T-cell (primary cell): ENCODE data around the gene ETFBKMT. TPM values are rescaled to one million over a fixed set of nuclear protein-coding genes. Genes with fewer than 3 reads are reported as not detected.
A peak's percentile ranks its signal among the peaks of the same experiment; 100 is the strongest.

Experiments used
- ATAC-seq, 4 experiments: fragments of 200-7000 bp in 3 of 4; fragments of 150-1000 bp in 1 of 4; cut with Tn5 transposase; replicated peaks in 1 of 4; 1 replicate in 3 of 4; 2 replicates in 1 of 4; pipeline ENCODE4 v1.10.0; 2021; ENCODE audit warnings: moderate library complexity in 3 of 4, mild to moderate bottlenecking in 2 of 4, moderate number of reproducible peaks in 1 of 4
- CTCF ChIA-PET, 2 donors: fragments of 300-600 bp; sonication (Branson Sonifier 250); formaldehyde crosslinking; loops; one replicate each; lab custom pipeline; 2022; ENCODE audit warnings: antibody characterized with exemption in 2 of 2; lab: Charles Lee
- POLR2A ChIA-PET, 2 donors: fragments of 300-600 bp; sonication (Branson Sonifier 250); formaldehyde crosslinking; loops; one replicate each; lab custom pipeline; 2022; ENCODE audit warnings: antibody characterized with exemption in 2 of 2; lab: Charles Lee
- DNase-seq, 35 experiments: peaks; one replicate each; pipeline versions ENCODE4 v3.0.0 to v3.0.0-alpha.2; 2013 to 2023
- H3K27ac ChIP-seq: one replicate; pipeline ENCODE4 v1.5.1; 2013; ENCODE audit warnings: low read length
- H3K27me3 ChIP-seq, 2 experiments: replicated peaks in 1 of 2; 1 replicate in 1 of 2; 2 replicates in 1 of 2; pipeline versions ENCODE4 v1.6.1 to v1.7.0; 2013; ENCODE audit warnings: low read length in 1 of 2, mixed read lengths in 1 of 2; ENCODE audit not compliant: control insufficient read depth in 2 of 2, insufficient read depth in 2 of 2; ENCODE audit errors: extremely low read depth in 1 of 2
- H3K36me3 ChIP-seq, 2 donors: 1 replicate in 1 of 2; 2 replicates in 1 of 2; pipeline versions ENCODE4 v1.6.1 to v1.7.0; 2013; ENCODE audit warnings: low read length in 1 of 2; ENCODE audit not compliant: control insufficient read depth in 2 of 2, insufficient read depth in 1 of 2; ENCODE audit errors: extremely low read depth in 1 of 2
- H3K4me1 ChIP-seq, 2 experiments: 1 replicate in 1 of 2; 2 replicates in 1 of 2; pipeline versions ENCODE4 v1.6.1 to v1.7.0; 2013; ENCODE audit warnings: low read length in 2 of 2, mixed read lengths in 1 of 2; ENCODE audit not compliant: insufficient read depth in 2 of 2, control insufficient read depth in 1 of 2; ENCODE audit errors: extremely low read depth in 1 of 2
- H3K4me3 ChIP-seq, 2 donors: 1 replicate in 1 of 2; 2 replicates in 1 of 2; pipeline versions ENCODE4 v1.5.1 to v1.7.0; 2013; ENCODE audit warnings: mild to moderate bottlenecking in 2 of 2, low read length in 1 of 2, moderate library complexity in 1 of 2; ENCODE audit not compliant: control insufficient read depth in 1 of 2; ENCODE audit errors: extremely low read depth in 1 of 2
- H3K9me3 ChIP-seq: 2 replicates; pipeline ENCODE4 v1.7.0; 2013
- H3K27ac Mint-ChIP-seq, 2 donors: one replicate each; pipeline ENCODE4 v1.8.0; 2020 to 2021; ENCODE audit warnings: mild to moderate bottlenecking in 2 of 2, mixed read lengths in 2 of 2
- H3K27me3 Mint-ChIP-seq, 2 donors: one replicate each; pipeline ENCODE4 v1.8.0; 2021 to 2022; ENCODE audit warnings: mixed read lengths in 2 of 2
- H3K36me3 Mint-ChIP-seq: one replicate; pipeline ENCODE4 v1.8.0; 2021; ENCODE audit warnings: mixed read lengths
- H3K4me1 Mint-ChIP-seq, 3 donors: one replicate each; pipeline ENCODE4 v1.8.0; 2020 to 2022; ENCODE audit warnings: mixed read lengths in 3 of 3, mild to moderate bottlenecking in 1 of 3
- H3K4me3 Mint-ChIP-seq, 3 donors: one replicate each; pipeline ENCODE4 v1.8.0; 2020 to 2022; ENCODE audit warnings: mild to moderate bottlenecking in 3 of 3, mixed read lengths in 3 of 3, moderate library complexity in 3 of 3
- H3K9me3 Mint-ChIP-seq, 3 donors: one replicate each; pipeline ENCODE4 v1.8.0; 2020 to 2022; ENCODE audit warnings: mixed read lengths in 3 of 3
- WGBS: methylation state at CpG from one replicate; pipeline ENCODE4 v1.1.5; 2013; ENCODE audit warnings: missing lambda C conversion rate; ENCODE audit not compliant: insufficient coverage; 5-methylcytosine and 5-hydroxymethylcytosine counted together
- total RNA-seq, 35 experiments: library from RNA in 6 of 35; stranded (reverse) in 6 of 35; fragments of 120-200 nt in 1 of 35; gene quantifications; one replicate each; pipeline versions ENCODE4 v1.2.1 to v1.2.4 and lab custom pipeline; 2013 to 2026

ETFBKMT gene
- total RNA-seq, 5 donors from 2014 or later (not counting 1 experiment from before 2014, with no cell fraction given) = 0.48 to 2.1 (median 1.6) TPM

GRCh38 chr12:31633464-31633863, 26.0 kb upstream of the ETFBKMT start:
- Histone ChIP-seq H3K9me3 (no peaks in the 10 kb centered on the region), H3K4me3 (no peak overlapping the region), H3K4me1 (no peaks in the 10 kb centered on the region), H3K36me3 (no peaks in the 10 kb centered on the region), H3K27me3 (no peaks in the 10 kb centered on the region), H3K27ac (no peak overlapping the region)
- H3K27ac Mint-ChIP-seq = no peak overlapping the region
- no CpG with 5 or more reads among the region's 4 CpGs for WGBS
- ChIA-PET CTCF (interaction anchor here in 1 of 2 donors (0.8 kb wide), 1 partner anchor 13 kb away, joined by 4 read pairs; no protein-coding TSS in a partner anchor), POLR2A (no interaction called here)
- no peaks in the 10 kb centered on the region for H3K9me3 Mint-ChIP-seq
- no peaks in the 10 kb centered on the region for H3K36me3 Mint-ChIP-seq
- no peak overlapping the region for H3K4me3 Mint-ChIP-seq
- ATAC-seq (no peak), DNase-seq (no peak)
- H3K27me3 Mint-ChIP-seq = peaks cover 0 to 3% of the 10 kb centered on the region in 2 donors
- H3K4me1 Mint-ChIP-seq = peaks cover 5 to 10% (median 7%) of the 10 kb centered on the region in 3 donors

GRCh38 chr12:31634620-31635019, 24.9 kb upstream of the ETFBKMT start:
- no peaks in the 10 kb centered on the region for H3K9me3 Mint-ChIP-seq
- WGBS = 80% methylated on average over 1 of the region's 1 CpG
- no peaks in the 10 kb centered on the region for H3K36me3 Mint-ChIP-seq
- no peaks in the 10 kb centered on the region for H3K27me3 Mint-ChIP-seq
- no peaks in the 10 kb centered on the region for H3K27me3 ChIP-seq
- H3K4me3 Mint-ChIP-seq = no peak overlapping the region
- ChIA-PET POLR2A (no interaction called here), CTCF (interaction anchor here in 1 of 2 donors (0.7 to 0.9 kb wide), 4 partner anchors 18 to 846 kb away, joined by 3 to 4 read pairs (median 3); no protein-coding TSS in a partner anchor)
- no peak overlapping the region for H3K27ac ChIP-seq
- H3K4me3 ChIP-seq = no peak overlapping the region
- H3K27ac Mint-ChIP-seq = no peak overlapping the region
- no peaks in the 10 kb centered on the region for H3K9me3 ChIP-seq
- no peak for ATAC-seq
- H3K4me1 Mint-ChIP-seq = peaks cover 5 to 10% (median 7%) of the 10 kb centered on the region in 3 donors
- no peak for DNase-seq
- no peaks in the 10 kb centered on the region for H3K36me3 ChIP-seq
- no peaks in the 10 kb centered on the region for H3K4me1 ChIP-seq

- Mint-ChIP-seq H3K4me1 (peaks cover 1 to 3% (median 2%) of the 10 kb centered on the region in 3 donors), H3K4me3 (no peak overlapping the region), H3K9me3 (no peaks in the 10 kb centered on the region), H3K27me3 (no peaks in the 10 kb centered on the region), H3K27ac (no peak overlapping the region), H3K36me3 (no peaks in the 10 kb centered on the region)
- Histone ChIP-seq H3K36me3 (no peaks in the 10 kb centered on the region), H3K27me3 (peaks cover 0 to 2% of the 10 kb centered on the region in 2 experiments), H3K4me1 (no peaks in the 10 kb centered on the region), H3K9me3 (no peaks in the 10 kb centered on the region), H3K4me3 (no peak overlapping the region), H3K27ac (no peak overlapping the region)
- POLR2A ChIA-PET = no interaction called here
- ATAC-seq (no peak), DNase-seq (no peak)
- CTCF ChIA-PET = interaction anchor here in 1 of 2 donors (1.3 kb wide), 1 partner anchor 11 kb away, joined by 3 read pairs; no protein-coding TSS in a partner anchor
- WGBS = no CpG with 5 or more reads among the region's 11 CpGs
Measured at GRCh38 chr12:31641509-31642090, 17.9 kb upstream of the ETFBKMT start.

GRCh38 chr12:31644536-31644935, 15.0 kb upstream of the ETFBKMT start:
- Mint-ChIP-seq H3K4me1 (peaks cover 0 to 5% (median 0%) of the 10 kb centered on the region in 3 donors), H3K9me3 (no peaks in the 10 kb centered on the region), H3K27me3 (no peaks in the 10 kb centered on the region), H3K4me3 (no peak overlapping the region), H3K36me3 (no peaks in the 10 kb centered on the region), H3K27ac (no peak overlapping the region)
- no peaks in the 10 kb centered on the region for H3K4me1 ChIP-seq
- H3K36me3 ChIP-seq = no peaks in the 10 kb centered on the region
- ATAC-seq (no peak), DNase-seq (no peak)
- no CpG with 5 or more reads among the region's 8 CpGs for WGBS
- H3K27me3 ChIP-seq = peaks cover 0 to 2% of the 10 kb centered on the region in 2 experiments
- no peaks in the 10 kb centered on the region for H3K9me3 ChIP-seq
- H3K4me3 ChIP-seq = no peak overlapping the region
- ChIA-PET POLR2A (no interaction called here), CTCF (interaction anchor here in 1 of 2 donors (1.4 kb wide), 1 partner anchor 417 kb away, joined by 3 read pairs; no protein-coding TSS in a partner anchor)
- no peak overlapping the region for H3K27ac ChIP-seq

- H3K27me3 ChIP-seq = peaks cover 0 to 2% of the 10 kb centered on the region in 2 experiments
- Mint-ChIP-seq H3K27ac (no peak overlapping the region), H3K9me3 (no peaks in the 10 kb centered on the region), H3K36me3 (no peaks in the 10 kb centered on the region), H3K27me3 (no peaks in the 10 kb centered on the region), H3K4me3 (no peak overlapping the region), H3K4me1 (peaks cover 0 to 5% (median 0%) of the 10 kb centered on the region in 3 donors)
- ChIA-PET CTCF (interaction anchor here (0.5 to 1.4 kb wide), 4 partner anchors 29 to 657 kb away, joined by 3 to 4 read pairs (median 3); no protein-coding TSS in a partner anchor), POLR2A (interaction anchor here in 1 of 2 donors (0.7 kb wide), 1 partner anchor 395 kb away, joined by 13 read pairs; no protein-coding TSS in a partner anchor)
- H3K27ac ChIP-seq = no peak overlapping the region
- no peak overlapping the region for H3K4me3 ChIP-seq
- no peak for DNase-seq
- no peaks in the 10 kb centered on the region for H3K36me3 ChIP-seq
- no CpG with 5 or more reads among the region's 5 CpGs for WGBS
- no peak for ATAC-seq
- no peaks in the 10 kb centered on the region for H3K9me3 ChIP-seq
- no peaks in the 10 kb centered on the region for H3K4me1 ChIP-seq
Measured at GRCh38 chr12:31645924-31646323, 13.6 kb upstream of the ETFBKMT start.

- H3K4me1 Mint-ChIP-seq = peaks cover 0 to 5% (median 0%) of the 10 kb centered on the region in 3 donors
- Histone ChIP-seq H3K36me3 (no peaks in the 10 kb centered on the region), H3K4me3 (no peak overlapping the region), H3K27me3 (peaks cover 0 to 2% of the 10 kb centered on the region in 2 experiments), H3K27ac (no peak overlapping the region), H3K4me1 (no peaks in the 10 kb centered on the region), H3K9me3 (no peaks in the 10 kb centered on the region)
- WGBS = 47% methylated on average over 3 of the region's 7 CpGs
- POLR2A ChIA-PET = interaction anchor here in 1 of 2 donors (0.7 kb wide), 1 partner anchor 233 kb away, joined by 4 read pairs; no protein-coding TSS in a partner anchor
- H3K4me3 Mint-ChIP-seq = no peak overlapping the region
- ATAC-seq = no peak
- CTCF ChIA-PET = interaction anchor here (0.6 kb wide), 2 partner anchors 13 to 719 kb away, joined by 3 to 4 read pairs; no protein-coding TSS in a partner anchor
- H3K36me3 Mint-ChIP-seq = no peaks in the 10 kb centered on the region
- no peaks in the 10 kb centered on the region for H3K27me3 Mint-ChIP-seq
- no peak for DNase-seq
- no peaks in the 10 kb centered on the region for H3K9me3 Mint-ChIP-seq
- H3K27ac Mint-ChIP-seq = peak overlapping the region in 1 of 2 donors; percentile 29
Measured at GRCh38 chr12:31647086-31647491, 12.4 kb upstream of the ETFBKMT start.
